Lower lobe of right lung (tissue), 2 donors: ENCODE measurements around the gene SRBD1. TPM values are rescaled to one million over a fixed set of nuclear protein-coding genes. Genes with fewer than 3 reads are reported as not detected.

Experiments
- ATAC-seq, 2 donors: fragments of 200-7000 bp; cut with Tn5 transposase; one replicate each; pipeline ENCODE4 v1.9.1; 2020 to 2022; ENCODE audit warnings: mild to moderate bottlenecking in 2 of 2, moderate library complexity in 2 of 2
- DNase-seq: peaks from one replicate; pipeline ENCODE4 v3.0.0-alpha.2; 2020
- H3K27ac ChIP-seq: fragments of 200-600 bp; one replicate; pipeline ENCODE4 v1.8.0; 2022
- H3K27me3 ChIP-seq: fragments of 200-600 bp; one replicate; pipeline ENCODE4 v1.8.0; 2022; ENCODE audit warnings: low read depth
- H3K36me3 ChIP-seq: fragments of 200-600 bp; one replicate; pipeline ENCODE4 v1.8.0; 2022; ENCODE audit warnings: mild to moderate bottlenecking
- H3K4me1 ChIP-seq: fragments of 200-600 bp; one replicate; pipeline ENCODE4 v1.8.0; 2022
- H3K4me3 ChIP-seq: fragments of 200-600 bp; one replicate; pipeline ENCODE4 v1.8.0; 2022; ENCODE audit warnings: mild to moderate bottlenecking
- H3K9me3 ChIP-seq: fragments of 200-600 bp; one replicate; pipeline ENCODE4 v1.8.0; 2022
- CTCF ChIP-seq: fragments of 200-600 bp; IDR thresholded peaks from one replicate; pipeline ENCODE4 v1.8.0; 2022; ENCODE audit warnings: antibody characterized with exemption, mild to moderate bottlenecking
- intact Hi-C: fragments of 100-400 bp; cut with DNase I; formaldehyde crosslinking; loops from one replicate; pipeline ENCODE4 v1.11.0; 2022
- total RNA-seq: library from RNA; stranded (reverse); fragmentation: NEBNext Ultra II Directional; extraction: Animal tissue kit (Norgen Biotek cat#: 25700); gene quantifications from one replicate; pipeline ENCODE4 v1.2.1, GENCODE V29; 2021
- donor health status: DM: no; HTN: yes; CAD: no; lungs with severe emphysema.

The SRBD1 gene
- total RNA-seq, 1 donor from 2014 or later: 15.4 TPM

- DNase-seq (no peak), ATAC-seq (no peak)
- Histone ChIP-seq H3K4me1 (peaks cover 6% of the 10 kb centered on the region), H3K4me3 (no peak overlapping the region), H3K27ac (no peak overlapping the region), H3K9me3 (no peaks in the 10 kb centered on the region), H3K27me3 (no peaks in the 10 kb centered on the region), H3K36me3 (no peaks in the 10 kb centered on the region)
- TF ChIP-seq CTCF: no peak
- intact Hi-C loops: no loop called here
Observed at GRCh38 chr2:45582522-45582921, 28.5 kb downstream of the SRBD1 start.

- Histone ChIP-seq H3K9me3 (no peaks in the 10 kb centered on the region), H3K36me3 (peaks cover 13% of the 10 kb centered on the region), H3K4me1 (no peaks in the 10 kb centered on the region), H3K27ac (no peak overlapping the region), H3K27me3 (no peaks in the 10 kb centered on the region), H3K4me3 (no peak overlapping the region)
- intact Hi-C loops: no loop called here
- DNase-seq: peak; percentile 34
- peak; percentile 64 to 70 for ATAC-seq
- TF ChIP-seq CTCF: peak; percentile 41
Observed at GRCh38 chr2:45578056-45578843, 32.8 kb downstream of the SRBD1 start.

GRCh38 chr2:45577441-45577840 is 33.6 kb downstream of the SRBD1 start:
- Histone ChIP-seq H3K4me1 (no peaks in the 10 kb centered on the region), H3K4me3 (no peak overlapping the region), H3K27me3 (no peaks in the 10 kb centered on the region), H3K9me3 (no peaks in the 10 kb centered on the region), H3K27ac (no peak overlapping the region), H3K36me3 (peaks cover 21% of the 10 kb centered on the region)
- TF ChIP-seq CTCF: no peak
- ATAC-seq (no peak), DNase-seq (no peak)
- intact Hi-C loops: no loop called here

GRCh38 chr2:45575881-45576280 is 35.2 kb downstream of the SRBD1 start:
- ATAC-seq: no peak
- intact Hi-C loops: no loop called here

GRCh38 chr2:45572979-45573378 is 38.1 kb downstream of the SRBD1 start:
- Histone ChIP-seq H3K36me3 (peaks cover 22% of the 10 kb centered on the region), H3K27ac (no peak overlapping the region), H3K27me3 (no peaks in the 10 kb centered on the region), H3K4me3 (no peak overlapping the region), H3K4me1 (peaks cover 5% of the 10 kb centered on the region), H3K9me3 (no peaks in the 10 kb centered on the region)
- no peak for TF ChIP-seq CTCF
- intact Hi-C loops: no loop called here
- DNase-seq (no peak), ATAC-seq (no peak)

More at GRCh38 chr2:45575881-45576280, 35.2 kb downstream of the SRBD1 start:
- Histone ChIP-seq H3K4me3 (no peak overlapping the region), H3K27me3 (no peaks in the 10 kb centered on the region), H3K27ac (no peak overlapping the region), H3K4me1 (no peaks in the 10 kb centered on the region), H3K36me3 (peaks cover 22% of the 10 kb centered on the region), H3K9me3 (no peaks in the 10 kb centered on the region)
- DNase-seq: peak; percentile 18
- TF ChIP-seq CTCF: no peak
